ENCODE measurements around the gene OOSP4B.
"Not testable (repeated sequence)": the region's sequence is repeated elsewhere in the genome, so short reads cannot be mapped to it uniquely, and the experiment has no call there.

The OOSP4B gene

DNA sequence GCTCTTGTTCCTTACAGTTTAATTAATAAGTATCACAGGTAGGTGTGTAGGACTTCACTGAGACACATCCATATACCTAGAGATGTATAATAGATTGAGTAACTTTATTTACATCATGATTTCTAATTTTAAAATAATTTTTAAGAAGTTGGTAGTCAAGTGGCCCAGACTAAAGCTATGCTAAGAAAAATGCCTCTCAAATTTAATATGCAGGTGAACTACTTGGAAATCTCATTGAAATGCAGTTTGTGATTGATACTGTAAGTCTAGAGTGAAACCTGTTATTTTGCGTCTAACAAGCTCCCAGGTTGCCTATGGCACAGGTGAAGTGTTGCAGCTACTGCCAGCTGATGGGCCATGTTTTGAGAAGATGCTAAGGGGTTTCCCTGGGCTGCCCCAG is at the start of gene OOSP4B:
TSS of gene OOSP4B (plus strand) at position 301 of the 400 bp plus-strand sequence.
- no peak for DNase-seq

DNA sequence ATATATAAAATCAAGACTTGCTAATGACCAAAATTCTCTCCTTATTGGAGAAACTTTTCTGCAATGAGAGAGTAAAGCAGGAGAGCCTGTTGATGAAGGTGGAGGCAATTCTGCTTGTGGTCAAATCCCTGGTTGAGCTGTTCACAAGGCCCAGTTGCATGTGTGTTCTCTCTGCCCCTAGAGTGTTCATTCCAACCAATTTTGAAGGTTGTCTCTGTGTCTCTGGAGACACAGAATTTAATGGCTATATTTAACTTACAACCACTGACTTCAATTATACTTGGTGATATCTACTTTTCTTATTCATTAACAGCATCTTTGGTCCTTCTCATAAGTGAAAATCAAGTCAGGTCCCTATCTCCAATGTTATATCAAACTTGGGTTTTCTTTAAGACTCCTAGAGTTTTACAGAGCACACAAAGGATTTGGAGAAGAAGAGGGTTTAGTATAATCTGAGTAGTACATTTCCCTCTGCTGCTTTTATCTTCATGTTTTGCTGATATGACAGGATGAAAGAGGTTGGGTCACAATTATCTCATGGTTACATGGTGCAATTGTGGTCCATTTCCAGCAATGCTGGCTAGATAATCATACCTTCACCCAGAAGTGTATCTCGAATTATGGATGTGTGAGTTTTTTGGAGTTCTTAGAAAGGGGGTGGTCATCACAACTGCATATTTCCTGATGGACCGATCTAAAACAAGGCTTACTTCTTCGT is 49.1 kb upstream of the OOSP4B start:
- no peak for DNase-seq

DNA sequence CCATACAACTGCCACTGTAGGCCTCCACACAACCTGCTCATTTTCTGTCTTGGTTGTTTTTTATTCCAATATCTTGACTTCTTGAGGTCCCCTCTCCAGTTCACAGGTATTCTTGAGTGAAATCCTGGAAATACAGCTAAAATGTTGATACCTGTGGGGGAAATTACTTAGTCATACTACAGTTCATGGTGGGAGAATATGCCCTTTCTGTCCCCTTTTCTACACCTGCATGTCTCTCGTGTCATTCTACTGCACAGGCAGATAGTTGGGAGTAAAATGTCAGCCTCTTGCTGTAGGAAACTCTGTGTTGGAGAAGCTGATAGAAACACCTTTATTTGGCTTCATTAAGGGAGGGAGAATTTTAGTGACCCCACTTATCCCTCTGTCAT is 48.6 kb upstream of the OOSP4B start:
- no peak for DNase-seq

GRCh38 chr11:59973097-59973496 is 43.9 kb upstream of the OOSP4B start:
- no peak for DNase-seq

- no peak for DNase-seq
Observed at GRCh38 chr11:59981106-59981770, 35.7 kb upstream of the OOSP4B start.

DNA sequence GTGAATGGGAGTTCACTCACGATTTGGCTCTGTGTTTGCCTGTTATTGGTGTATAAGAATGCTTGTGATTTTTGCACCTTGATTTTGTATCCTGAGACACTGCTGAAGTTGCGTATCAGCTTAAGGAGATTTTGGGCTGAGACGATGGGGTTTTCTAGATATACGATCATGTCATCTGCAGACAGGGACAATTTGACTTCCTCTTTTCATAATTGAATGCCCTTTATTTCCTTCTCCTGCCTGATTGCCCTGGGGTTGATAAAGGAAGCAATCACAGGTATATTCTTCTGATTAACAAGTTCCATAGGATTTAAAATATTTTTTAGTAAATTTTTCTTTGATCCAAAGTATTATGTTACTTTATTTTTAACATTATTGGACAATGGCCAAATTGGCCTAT is 34.9 kb upstream of the OOSP4B start:
- not testable (repeated sequence) for DNase-seq

DNA sequence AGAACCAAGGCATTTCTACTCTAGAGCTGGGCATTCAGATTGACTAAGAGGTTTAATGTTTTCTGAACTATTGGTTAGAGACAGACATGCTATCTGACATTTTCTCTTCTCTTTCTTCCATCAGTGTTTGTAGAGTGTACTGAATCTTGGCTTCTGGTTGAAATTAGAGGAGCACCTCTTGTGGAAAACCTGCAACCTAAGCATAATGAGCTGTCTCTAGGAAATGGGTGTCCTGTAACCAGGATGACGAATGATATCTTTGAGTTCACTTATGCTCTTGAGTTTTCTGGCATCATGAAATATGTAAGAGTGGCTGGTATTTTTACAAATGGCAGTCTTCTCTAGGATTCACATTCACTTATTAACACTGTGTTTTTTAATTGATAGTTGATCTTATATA is 33.8 kb upstream of the OOSP4B start:
- DNase-seq, result no peak

- no peak for DNase-seq
Observed at GRCh38 chr11:59984368-59984767, 32.6 kb upstream of the OOSP4B start.

DNA sequence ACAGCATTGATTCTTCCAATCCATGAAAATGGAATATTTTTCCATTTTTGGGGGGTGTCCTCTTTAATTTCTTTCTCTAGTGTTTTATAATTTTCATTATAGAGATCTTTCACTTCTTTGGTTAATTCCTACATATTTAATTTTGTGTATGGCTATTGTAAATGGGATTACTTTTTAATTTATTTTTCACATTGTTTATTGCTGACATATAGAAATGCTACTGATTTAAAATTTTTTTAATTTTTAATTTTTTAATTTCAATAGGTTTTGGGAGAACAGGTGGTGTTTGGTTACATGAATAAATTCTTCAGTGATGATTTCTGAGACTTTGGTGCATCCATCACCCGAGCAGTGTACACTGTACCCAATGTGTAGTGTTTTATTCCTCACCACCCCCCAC is 26.6 kb upstream of the OOSP4B start:
- DNase-seq, result no peak

- no peak for DNase-seq
Observed at GRCh38 chr11:59992425-59992824, 24.6 kb upstream of the OOSP4B start.

DNA sequence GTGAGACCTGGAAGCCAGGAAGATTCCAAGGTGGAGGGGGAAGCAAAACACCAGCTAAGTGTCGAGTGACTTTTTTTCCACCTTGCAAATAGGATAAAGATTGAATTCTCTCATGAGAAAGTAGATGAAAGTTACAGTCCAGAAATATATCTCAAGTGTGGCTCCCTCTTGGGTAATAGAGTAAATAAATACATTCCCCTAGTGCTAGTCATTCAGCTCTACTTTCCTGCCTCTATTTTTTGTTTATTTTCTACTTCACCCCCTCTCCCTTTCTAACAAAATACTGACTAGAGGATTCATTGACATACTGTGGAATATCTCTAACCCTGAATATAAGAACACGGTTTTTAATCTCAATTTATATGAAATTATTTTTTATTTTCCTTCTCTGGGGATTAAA is 19.2 kb upstream of the OOSP4B start:
- DNase-seq, result no peak

- DNase-seq, result no peak
Observed at GRCh38 chr11:59999691-60000090, 17.3 kb upstream of the OOSP4B start.

GRCh38 chr11:60003729-60004128 is 13.3 kb upstream of the OOSP4B start:
- no peak for DNase-seq

GRCh38 chr11:60005360-60005759 is 11.6 kb upstream of the OOSP4B start:
- DNase-seq, result no peak

- DNase-seq, result no peak
Observed at GRCh38 chr11:60018058-60018457, 1.1 kb downstream of the OOSP4B start.

- not testable (repeated sequence) for DNase-seq
Observed at GRCh38 chr11:60020376-60020775, 3.4 kb downstream of the OOSP4B start.

DNA sequence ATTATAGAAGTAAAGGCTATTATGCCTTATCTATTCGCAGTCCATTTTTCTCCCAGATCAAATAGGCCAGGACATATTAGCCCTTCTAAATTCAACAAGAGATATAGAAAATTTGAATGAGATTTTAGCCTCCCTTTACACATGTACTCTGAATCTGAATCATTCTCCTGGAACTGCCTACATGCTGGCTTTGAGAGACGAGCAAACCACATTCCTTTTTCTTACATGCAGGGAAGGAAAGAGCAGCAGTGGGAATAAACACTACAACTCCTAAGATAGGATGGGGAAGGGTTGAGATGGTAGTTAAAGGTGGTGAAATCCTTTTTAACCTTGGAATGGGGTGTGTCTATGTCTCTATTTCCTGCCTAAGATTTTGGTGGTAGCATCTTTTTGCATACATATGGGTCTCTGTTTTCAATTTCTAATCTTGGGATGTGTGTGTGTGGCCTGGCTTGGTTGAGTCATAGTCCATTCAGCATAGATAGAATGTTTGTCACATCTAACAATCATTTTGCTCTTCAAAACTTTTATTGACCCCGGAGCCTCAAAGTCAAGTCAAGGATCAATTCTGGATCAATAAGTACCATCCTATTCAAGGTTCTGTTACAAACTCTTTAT is 12.1 kb downstream of the OOSP4B start:
- no peak for DNase-seq

DNA sequence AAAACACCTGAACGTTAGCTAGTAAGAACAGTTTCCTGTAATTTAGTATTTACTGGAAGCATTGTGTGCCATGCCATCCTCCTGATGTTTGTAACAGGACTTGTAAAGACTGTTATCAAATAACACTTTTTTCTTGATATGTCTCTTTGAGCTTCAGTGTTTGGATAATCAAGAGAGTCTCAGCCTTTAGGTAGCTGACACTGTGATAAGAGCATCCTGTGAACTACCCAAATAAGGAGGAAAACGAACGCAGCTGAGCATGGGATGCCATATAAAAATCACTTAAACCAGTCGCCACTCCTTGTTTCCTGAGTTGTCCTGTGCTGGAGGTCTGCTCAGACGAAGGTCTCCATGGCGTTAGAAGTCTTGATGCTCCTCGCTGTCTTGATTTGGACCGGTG is 23.1 kb downstream of the OOSP4B start, which contains the start of gene OOSP2:
TSS of gene OOSP2 (plus strand) at position 301 of the 400 bp plus-strand sequence. CDS start at position 352, 51 bp downstream.
- no peak for DNase-seq

DNA sequence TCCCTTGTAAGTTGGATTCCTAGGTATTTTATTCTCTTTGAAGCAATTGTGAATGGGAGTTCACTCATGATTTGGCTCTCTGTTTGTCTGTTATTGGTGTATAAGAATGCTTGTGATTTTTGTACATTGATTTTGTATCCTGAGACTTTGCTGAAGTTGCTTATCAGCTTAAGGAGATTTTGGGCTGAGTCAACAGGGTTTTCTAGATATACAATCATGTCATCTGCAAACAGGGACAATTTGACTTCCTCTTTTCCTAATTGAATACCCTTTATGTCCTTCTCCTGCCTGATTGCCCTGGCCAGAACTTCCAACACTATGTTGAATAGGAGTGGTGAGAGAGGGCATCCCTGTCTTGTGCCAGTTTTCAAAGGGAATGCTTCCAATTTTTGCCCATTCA is 33.4 kb downstream of the OOSP4B start:
- DNase-seq, result not testable (repeated sequence)

GRCh38 chr11:60050839-60051238 is 33.9 kb downstream of the OOSP4B start:
- not testable (repeated sequence) for DNase-seq

DNA sequence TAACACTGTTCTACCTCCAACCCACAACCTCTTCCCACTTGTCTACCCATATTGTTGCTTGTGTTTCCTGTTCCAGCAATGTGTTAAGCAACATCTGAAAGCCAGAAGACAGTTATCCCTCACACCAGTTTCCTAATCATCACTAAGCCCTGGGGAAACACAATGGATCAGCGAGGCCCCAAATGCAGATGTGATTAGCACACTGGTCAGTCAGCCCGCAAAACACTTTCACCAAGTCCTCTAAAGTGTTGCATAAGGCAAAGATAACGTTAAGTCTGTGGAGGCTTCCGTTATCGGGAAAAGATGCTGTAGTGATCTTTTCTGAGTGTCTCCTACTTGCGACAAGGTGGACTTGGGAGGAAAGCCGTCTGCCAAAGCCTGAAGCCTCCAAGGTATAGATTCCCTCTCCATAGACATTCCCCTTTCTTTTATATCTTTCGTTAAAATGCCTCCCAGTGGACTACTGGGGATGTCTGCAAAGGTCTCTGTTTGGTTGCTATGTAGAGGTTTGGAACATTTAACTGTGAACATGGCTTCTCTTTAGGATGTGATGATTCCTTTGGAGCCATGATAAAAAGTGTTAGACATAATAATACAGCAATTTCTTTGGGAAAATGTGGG is 39.5 kb downstream of the OOSP4B start, which contains the start of gene MS4A3:
TSS of gene MS4A3 (plus strand) at position 317 of the 621 bp plus-strand sequence. CDS start 4,496 bp downstream, outside the sequence.
- no peak for DNase-seq

DNA sequence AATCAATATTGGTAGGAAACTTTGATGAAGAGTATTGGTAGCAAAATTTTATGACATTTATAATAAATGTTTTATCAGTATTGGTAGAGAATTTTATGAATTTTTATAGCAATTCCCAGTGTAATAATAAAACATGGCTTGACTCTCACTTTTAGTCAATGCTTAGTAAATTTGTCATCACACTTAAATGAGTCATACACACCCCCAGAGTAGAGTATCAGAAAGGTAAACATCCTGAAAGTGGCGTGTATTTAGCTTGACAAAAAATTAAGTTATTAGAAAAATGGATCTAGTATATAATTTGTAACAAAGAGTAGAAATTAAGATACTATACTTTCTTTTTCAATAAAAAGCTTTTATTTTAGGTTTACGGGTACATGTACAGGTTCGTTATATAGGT is 42.1 kb downstream of the OOSP4B start:
- DNase-seq, result no peak

- no peak for DNase-seq
Observed at GRCh38 chr11:60059521-60060240, 42.7 kb downstream of the OOSP4B start.
